Activated naive CD8-positive, alpha-beta T cell treated with anti-CD3 and anti-CD28 coated beads, Interleukin-2, amount 10 ng/mL, durations not matched to agents 7 days and 5 days (primary cell): ENCODE data around the gene CTDNEP1. TPM values are rescaled to one million over a fixed set of nuclear protein-coding genes. Genes with fewer than 3 reads are reported as not detected.
A peak's percentile ranks its signal among the peaks of the same experiment; 100 is the strongest.

Source experiments
- microRNA-seq: library from miRNA; unstranded; fragments of <30 nt; microRNA quantifications from one replicate; pipeline ENCODE4 v1.2.0, GENCODE V29; 2022
- total RNA-seq, 2 experiments: library from RNA; stranded (reverse); gene quantifications; one replicate each; pipeline ENCODE4 v1.2.3, GENCODE V29; 2021

CTDNEP1 gene
- total RNA-seq, 2 experiments from 2014 or later = 157 to 160 TPM

Small RNA genes lying within 50 kb of the gene (microRNA-seq; reads per million reads assigned to microRNA genes)
- 1,521 reads per million, percentile 82 among the genes with 10 or more reads in this experiment for gene MIR324

Other genes starting within 250 kb of the CTDNEP1 start
- 100 to 1,000 TPM; 114 to 128 TPM for gene RNASEK, start 239.1 kb downstream of the CTDNEP1 start, total RNA-seq
- gene BCL6B, start 228.7 kb downstream of the CTDNEP1 start, total RNA-seq = under 1 TPM; 0.36 to 0.54 TPM
- gene SLC16A13, start 215.7 kb downstream of the CTDNEP1 start, total RNA-seq = 10 to 100 TPM; 15.8 to 16.0 TPM
- gene SLC16A11, start 207.6 kb downstream of the CTDNEP1 start, total RNA-seq = 1 to 10 TPM; 1.2 to 1.7 TPM
- under 1 TPM; 0.45 to 0.64 TPM for gene CLEC10A, start 171.5 kb downstream of the CTDNEP1 start, total RNA-seq
- gene ASGR2, start 136.9 kb downstream of the CTDNEP1 start, total RNA-seq = not detected
- gene ASGR1, start 72.4 kb downstream of the CTDNEP1 start, total RNA-seq = 1 to 10 TPM; 1.1 to 1.5 TPM
- gene DLG4, start 31.9 kb downstream of the CTDNEP1 start, total RNA-seq = 10 to 100 TPM; 21.2 to 22.4 TPM
- 100 to 1,000 TPM; 417 to 434 TPM for gene ACADVL, start 31.8 kb downstream of the CTDNEP1 start, total RNA-seq
- 10 to 100 TPM; 62.1 to 67.3 TPM for gene DVL2, start 17.2 kb downstream of the CTDNEP1 start, total RNA-seq
- 10 to 100 TPM; 49.9 to 50.4 TPM for gene PHF23, start 12.3 kb downstream of the CTDNEP1 start, total RNA-seq
- 100 to 1,000 TPM; 244 to 251 TPM for gene GABARAP, start 9.3 kb downstream of the CTDNEP1 start, total RNA-seq
- 10 to 100 TPM; 49.5 to 52.0 TPM for gene ELP5, start 481 bp upstream of the CTDNEP1 start, total RNA-seq
- gene CLDN7, start 10.7 kb upstream of the CTDNEP1 start, total RNA-seq = 1 to 10 TPM; 1.7 to 2.6 TPM
- gene SLC2A4, start 30.0 kb upstream of the CTDNEP1 start, total RNA-seq = not detected
- 1 to 10 TPM in 1 of 2 experiments, under 1 TPM in 1; 0.37 to 1.2 TPM for gene YBX2, start 42.9 kb upstream of the CTDNEP1 start, total RNA-seq
- 100 to 1,000 TPM; 420 to 451 TPM for gene EIF5A, start 55.9 kb upstream of the CTDNEP1 start, total RNA-seq
- 10 to 100 TPM; 97.1 to 98.5 TPM for gene GPS2, start 63.6 kb upstream of the CTDNEP1 start, total RNA-seq
- gene NEURL4, start 77.6 kb upstream of the CTDNEP1 start, total RNA-seq = 10 to 100 TPM; 53.4 to 58.6 TPM
- 100 to 1,000 TPM; 710 to 756 TPM for gene ACAP1, start 84.8 kb upstream of the CTDNEP1 start, total RNA-seq
- 1 to 10 TPM; 8.1 to 8.7 TPM for gene KCTD11, start 100.4 kb upstream of the CTDNEP1 start, total RNA-seq
- gene TMEM95, start 103.4 kb upstream of the CTDNEP1 start, total RNA-seq = not detected
- 1 to 10 TPM; 5.2 to 6.5 TPM for gene TNK1, start 129.4 kb upstream of the CTDNEP1 start, total RNA-seq
- 10 to 100 TPM; 79.3 to 82.1 TPM for gene PLSCR3, start 142.8 kb upstream of the CTDNEP1 start, total RNA-seq
- gene TMEM256, start 152.4 kb upstream of the CTDNEP1 start, total RNA-seq = 10 to 100 TPM; 52.9 to 55.6 TPM
- gene NLGN2, start 156.1 kb upstream of the CTDNEP1 start, total RNA-seq = 1 to 10 TPM; 8.0 to 8.7 TPM
- not detected for gene SPEM1, start 168.6 kb upstream of the CTDNEP1 start, total RNA-seq
- not detected for gene SPEM2, start 173.9 kb upstream of the CTDNEP1 start, total RNA-seq
- not detected for gene SPEM3, start 177.1 kb upstream of the CTDNEP1 start, total RNA-seq
- 10 to 100 TPM; 15.7 to 17.7 TPM for gene TMEM102, start 183.7 kb upstream of the CTDNEP1 start, total RNA-seq
- gene FGF11, start 187.8 kb upstream of the CTDNEP1 start, total RNA-seq = 10 to 100 TPM; 25.4 to 28.5 TPM
- 10 to 100 TPM; 15.2 to 15.7 TPM for gene CHRNB1, start 193.3 kb upstream of the CTDNEP1 start, total RNA-seq
- 10 to 100 TPM; 56.0 to 58.6 TPM for gene ZBTB4, start 227.9 kb upstream of the CTDNEP1 start, total RNA-seq
- gene SLC35G6, start 229.7 kb upstream of the CTDNEP1 start, total RNA-seq = not detected
- gene POLR2A, start 232.6 kb upstream of the CTDNEP1 start, total RNA-seq = 100 to 1,000 TPM; 192 to 214 TPM